MM.1S (cell line): ENCODE data around the gene IL24.

Experiments
- CTCF ChIP-seq: fragments of 300-600 bp; sonication (generic); IDR thresholded peaks from 2 replicates; pipeline ENCODE4 v1.5.1; 2016; ENCODE audit warnings: antibody characterized with exemption, low read length, mixed read lengths
- EZH2 ChIP-seq: fragments of 300-600 bp; sonication (generic); optimal IDR thresholded peaks from 2 replicates; pipeline ENCODE3; 2017; ENCODE audit warnings: low read depth, mild to moderate bottlenecking, antibody characterized with exemption, low read length, mixed read lengths

- TF ChIP-seq EZH2 (no peak), CTCF (peak; percentile 92)
Observed at GRCh38 chr1:206911064-206911663, 13.9 kb downstream of the IL24 start.
